K562 treated with DMSO at 1 percent for 4 hours (cell line): ENCODE data around the gene PLS1. TPM values are rescaled to one million over a fixed set of nuclear protein-coding genes. Genes with fewer than 3 reads are reported as not detected.

Source experiments
- total RNA-seq: library from RNA; unstranded; fragments of 300-600 nt; gene quantifications from 2 replicates; pipeline ENCODE4 v1.2.3, GENCODE V29; 2022; ENCODE audit not compliant: insufficient read depth

The PLS1 gene, protein sequence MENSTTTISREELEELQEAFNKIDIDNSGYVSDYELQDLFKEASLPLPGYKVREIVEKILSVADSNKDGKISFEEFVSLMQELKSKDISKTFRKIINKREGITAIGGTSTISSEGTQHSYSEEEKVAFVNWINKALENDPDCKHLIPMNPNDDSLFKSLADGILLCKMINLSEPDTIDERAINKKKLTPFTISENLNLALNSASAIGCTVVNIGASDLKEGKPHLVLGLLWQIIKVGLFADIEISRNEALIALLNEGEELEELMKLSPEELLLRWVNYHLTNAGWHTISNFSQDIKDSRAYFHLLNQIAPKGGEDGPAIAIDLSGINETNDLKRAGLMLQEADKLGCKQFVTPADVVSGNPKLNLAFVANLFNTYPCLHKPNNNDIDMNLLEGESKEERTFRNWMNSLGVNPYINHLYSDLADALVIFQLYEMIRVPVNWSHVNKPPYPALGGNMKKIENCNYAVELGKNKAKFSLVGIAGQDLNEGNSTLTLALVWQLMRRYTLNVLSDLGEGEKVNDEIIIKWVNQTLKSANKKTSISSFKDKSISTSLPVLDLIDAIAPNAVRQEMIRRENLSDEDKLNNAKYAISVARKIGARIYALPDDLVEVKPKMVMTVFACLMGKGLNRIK
- total RNA-seq = 11.2 TPM in 2 replicates

GRCh38 chr3:142595951-142596725 is at the start of gene PLS1:
Gene PLS1 (plus strand): TSS chr3:142596393. CDS start chr3:142664238, 67,845 bp downstream.

GRCh38 chr3:142578329-142579223 is 17.6 kb upstream of the PLS1 start, which contains the start of gene ATR:
Gene ATR (minus strand): TSS chr3:142578733. CDS start chr3:142578704, 29 bp downstream.

GRCh38 chr3:142723968-142724681 is 127.9 kb downstream of the PLS1 start, which contains the start of gene TRPC1:
Gene TRPC1 (plus strand): TSS chr3:142724034. CDS start chr3:142724560, 526 bp downstream.

Other genes with a start within 250 kb of the PLS1 start
- gene XRN1, start 148.4 kb upstream of the PLS1 start, total RNA-seq = 7.4 and 30.4 TPM in 2 replicates
- 8.2 and 8.7 TPM in 2 replicates for gene ATR, start 17.7 kb upstream of the PLS1 start, total RNA-seq
- gene TRPC1, start 127.6 kb downstream of the PLS1 start, total RNA-seq = 4.5 and 6.1 TPM in 2 replicates